Testis (tissue), 3 donors: ENCODE results near the gene C2CD5. TPM values are rescaled to one million over a fixed set of nuclear protein-coding genes. Genes with fewer than 3 reads are reported as not detected.

Experiments
- DNase-seq: peaks from one replicate; pipeline ENCODE4 v3.0.0-alpha.2; 2019
- H3K27ac ChIP-seq, 2 donors: fragments of 200-600 bp; sonication (generic); one replicate each; pipeline ENCODE4 v1.5.1; 2019
- H3K27me3 ChIP-seq: fragments of 200-600 bp; sonication (generic); one replicate; pipeline ENCODE4 v1.5.1; 2019
- H3K36me3 ChIP-seq: fragments of 200-600 bp; sonication (generic); one replicate; pipeline ENCODE4 v1.5.1; 2017; ENCODE audit warnings: low read depth; ENCODE audit errors: missing control alignments
- H3K4me1 ChIP-seq: fragments of 200-600 bp; sonication (generic); one replicate; pipeline ENCODE4 v1.5.1; 2019
- H3K4me3 ChIP-seq, 2 donors: fragments of 200-600 bp; sonication (generic); one replicate each; pipeline ENCODE4 v1.5.1; 2017 to 2019
- H3K9me3 ChIP-seq: fragments of 200-600 bp; sonication (generic); one replicate; pipeline ENCODE4 v1.5.1; 2017
- CTCF ChIP-seq, 3 experiments: fragments of 450-650 bp in 2 of 3; fragments of 200-600 bp in 1 of 3; sonication (generic) in 1 of 3; IDR thresholded peaks; one replicate each; pipeline ENCODE4 v1.5.1; 2016 to 2019; ENCODE audit warnings: antibody characterized with exemption in 3 of 3, mild to moderate bottlenecking in 2 of 3, moderate library complexity in 1 of 3
- POLR2A ChIP-seq: fragments of 450-650 bp; IDR thresholded peaks from one replicate; pipeline ENCODE4 v1.6.1; 2017; ENCODE audit warnings: antibody characterized with exemption, mild to moderate bottlenecking, moderate library complexity
- WGBS, 2 donors: methylation state at CpG; one replicate each; pipeline ENCODE4 v1.1.5; 2018; 5-methylcytosine and 5-hydroxymethylcytosine counted together
- intact Hi-C: fragments of 100-400 bp; cut with DNase I; formaldehyde crosslinking; loops from one replicate; pipeline ENCODE4 v1.15.1; 2023; ENCODE audit warnings: low total_unique reads
- polyA plus RNA-seq: library from polyadenylated mRNA; stranded (reverse); fragments of 350-450 nt; fragmentation: Illumina TruSeq; extraction: RNeasy Lipid Tissue Mini Kit (QIAGEN cat#74804); gene quantifications from one replicate; pipeline ENCODE4 v1.2.3, GENCODE V29; 2014; ENCODE audit warnings: low read depth, low replicate concordance; ENCODE audit not compliant: insufficient read depth
- total RNA-seq, 2 donors: library from RNA; depleted of rRNA; stranded (reverse); fragments of >200 nt; gene quantifications; one replicate each; pipeline ENCODE4 v1.2.3, GENCODE V29; 2016

Gene C2CD5
- total and polyA plus RNA-seq, 3 donors from 2014 or later, result 34.9 to 58.3 (median 42.7) TPM

- Histone ChIP-seq H3K36me3 (no peaks in the 10 kb centered on the region), H3K4me3 (no peak overlapping the region), H3K27me3 (no peaks in the 10 kb centered on the region), H3K4me1 (no peaks in the 10 kb centered on the region), H3K27ac (no peak overlapping the region), H3K9me3 (no peaks in the 10 kb centered on the region)
- no peak for TF ChIP-seq CTCF (IDR thresholded peaks at IDR 0.05)
- TF ChIP-seq POLR2A, result no peak
- DNase-seq, result no peak
- whole genome bisulfite sequencing, 2 donors, result 91 to 95% methylated on average over 2 of the region's 2 CpGs
- intact Hi-C loops, result no loop called here
Measured at GRCh38 chr12:22525426-22525825, 18.9 kb downstream of the C2CD5 start.

- WGBS, 2 donors, result 87 to 88% methylated on average over 6 of the region's 6 CpGs
- no peak for DNase-seq
- intact Hi-C loops, result no loop called here
- Histone ChIP-seq H3K36me3 (no peaks in the 10 kb centered on the region), H3K9me3 (no peaks in the 10 kb centered on the region), H3K27ac (no peak overlapping the region), H3K4me1 (no peaks in the 10 kb centered on the region), H3K27me3 (no peaks in the 10 kb centered on the region), H3K4me3 (no peak overlapping the region)
- TF ChIP-seq POLR2A, result no peak
- no peak for TF ChIP-seq CTCF (IDR thresholded peaks at IDR 0.05)
Measured at GRCh38 chr12:22518998-22519397, 25.3 kb downstream of the C2CD5 start.

GRCh38 chr12:22518060-22518719 lies 26.2 kb downstream of the C2CD5 start:
- no peak overlapping the region for H3K4me3 ChIP-seq
- no peaks in the 10 kb centered on the region for H3K9me3 ChIP-seq
- intact Hi-C loops, result no loop called here
- no peaks in the 10 kb centered on the region for H3K36me3 ChIP-seq
- no peaks in the 10 kb centered on the region for H3K27me3 ChIP-seq
- no peaks in the 10 kb centered on the region for H3K4me1 ChIP-seq
- H3K27ac ChIP-seq, result no peak overlapping the region
- 18 to 22% methylated on average over 1 of the region's 1 CpG for WGBS, 2 donors
- DNase-seq, result no peak
- TF ChIP-seq POLR2A, result no peak
- no peak for TF ChIP-seq CTCF (IDR thresholded peaks at IDR 0.05)

GRCh38 chr12:22514875-22515274 lies 29.5 kb downstream of the C2CD5 start:
- no peak for DNase-seq
- Histone ChIP-seq H3K36me3 (no peaks in the 10 kb centered on the region), H3K27ac (no peak overlapping the region), H3K4me1 (no peaks in the 10 kb centered on the region), H3K4me3 (no peak overlapping the region), H3K27me3 (no peaks in the 10 kb centered on the region), H3K9me3 (no peaks in the 10 kb centered on the region)
- no peak for TF ChIP-seq POLR2A
- TF ChIP-seq CTCF (IDR thresholded peaks at IDR 0.05), result no peak
- WGBS, 2 donors, result 89 to 97% methylated on average over 1 of the region's 1 CpG
- intact Hi-C loops, result no loop called here

GRCh38 chr12:22505826-22506225 lies 38.5 kb downstream of the C2CD5 start:
- no peaks in the 10 kb centered on the region for H3K36me3 ChIP-seq
- H3K27ac ChIP-seq, result no peak overlapping the region
- 81 to 95% methylated on average over 2 of the region's 2 CpGs for WGBS, 2 donors
- H3K4me1 ChIP-seq, result no peaks in the 10 kb centered on the region
- intact Hi-C loops, result no loop called here
- H3K4me3 ChIP-seq, result no peak overlapping the region
- no peaks in the 10 kb centered on the region for H3K27me3 ChIP-seq
- no peak for DNase-seq
- no peak for TF ChIP-seq POLR2A
- no peaks in the 10 kb centered on the region for H3K9me3 ChIP-seq
